ENCODE measurements around the gene SLC4A4.

DNA sequence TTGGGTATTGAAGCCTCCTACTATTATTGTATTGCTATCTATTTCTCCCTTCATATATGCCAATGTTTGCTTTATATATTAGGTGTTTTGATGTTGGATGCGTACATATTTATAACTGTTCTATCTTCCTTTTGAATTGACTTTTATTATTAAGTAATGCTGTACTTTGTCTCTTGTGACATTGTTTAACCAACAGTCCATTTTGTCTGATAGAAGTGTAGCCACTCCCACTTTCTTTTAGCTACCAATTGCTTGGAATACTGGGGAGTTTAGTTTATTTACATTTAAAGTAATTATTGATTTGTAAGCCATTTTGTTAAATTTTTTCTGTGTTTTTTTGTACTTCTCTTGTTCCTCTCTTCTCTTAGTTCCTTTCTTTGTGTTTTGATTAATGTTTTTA is 249.2 kb downstream of the SLC4A4 start:
- TF ChIP-seq, protein P1, sequence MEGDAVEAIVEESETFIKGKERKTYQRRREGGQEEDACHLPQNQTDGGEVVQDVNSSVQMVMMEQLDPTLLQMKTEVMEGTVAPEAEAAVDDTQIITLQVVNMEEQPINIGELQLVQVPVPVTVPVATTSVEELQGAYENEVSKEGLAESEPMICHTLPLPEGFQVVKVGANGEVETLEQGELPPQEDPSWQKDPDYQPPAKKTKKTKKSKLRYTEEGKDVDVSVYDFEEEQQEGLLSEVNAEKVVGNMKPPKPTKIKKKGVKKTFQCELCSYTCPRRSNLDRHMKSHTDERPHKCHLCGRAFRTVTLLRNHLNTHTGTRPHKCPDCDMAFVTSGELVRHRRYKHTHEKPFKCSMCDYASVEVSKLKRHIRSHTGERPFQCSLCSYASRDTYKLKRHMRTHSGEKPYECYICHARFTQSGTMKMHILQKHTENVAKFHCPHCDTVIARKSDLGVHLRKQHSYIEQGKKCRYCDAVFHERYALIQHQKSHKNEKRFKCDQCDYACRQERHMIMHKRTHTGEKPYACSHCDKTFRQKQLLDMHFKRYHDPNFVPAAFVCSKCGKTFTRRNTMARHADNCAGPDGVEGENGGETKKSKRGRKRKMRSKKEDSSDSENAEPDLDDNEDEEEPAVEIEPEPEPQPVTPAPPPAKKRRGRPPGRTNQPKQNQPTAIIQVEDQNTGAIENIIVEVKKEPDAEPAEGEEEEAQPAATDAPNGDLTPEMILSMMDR (conservative IDR thresholded peaks at IDR 0.05 in 1 of 2, IDR thresholded peaks at IDR 0.05 in 1 of 2; ENCODE audit: low read depth in 1 of 2, low read length in 2 of 2), result no peak
- TF ChIP-seq EZH2 (IDR thresholded peaks at IDR 0.05; ENCODE audit: low read length, missing control alignments), result no peak

All from fibroblast of lung (primary cell).